ENCODE data around the gene DNAJB8. TPM values are rescaled to one million over a fixed set of nuclear protein-coding genes. Genes with fewer than 3 reads are reported as not detected.

DNAJB8 gene
- total RNA-seq, 1 donor = not detected

Other genes with a start within 250 kb of the DNAJB8 start
- 0.72 and 0.88 TPM in 2 replicates for gene GATA2, start 26.3 kb upstream of the DNAJB8 start, total RNA-seq
- 467 and 473 TPM in 2 replicates for gene RPN1, start 183.9 kb upstream of the DNAJB8 start, total RNA-seq